Measurements from ENCODE around the gene OXGR1. TPM values are rescaled to one million over a fixed set of nuclear protein-coding genes. Genes with fewer than 3 reads are reported as not detected.

Gene OXGR1
- total RNA-seq (not detected), polyA plus RNA-seq (under 1 TPM; 0.03 to 0.06 (median 0.05) TPM)
- long read RNA-seq, donor 1, result 0 reads
- long read RNA-seq, donor 2, result 0 reads

GRCh38 chr13:96994017-96994857, at the start of gene OXGR1:
TSS of gene OXGR1 (minus strand) at chr13:96994476. CDS start at chr13:96987759, 6,717 bp downstream.
- Histone ChIP-seq H3K4me1 (no peaks in the 10 kb centered on the region), H3K36me3 (ENCODE audit: insufficient read depth in 1 of 2, low read depth in 1 of 2) (no peaks in the 10 kb centered on the region), H3K27ac (no peak within 1 kb of the TSS), H3K4me3 (peak within 1 kb of the TSS; percentile 63), H3K27me3 (ENCODE audit: insufficient read depth in 3 of 3, low read length in 2 of 3) (peaks cover 4 to 48% (median 9%) of the 10 kb centered on the region in 3 donors), H3K9me3 (no peaks in the 10 kb centered on the region)
- 2 to 5% (median 3%) methylated on average over 42 to 52 of the region's 52 CpGs for whole genome bisulfite sequencing, 3 donors
- TF ChIP-seq CTCF (IDR thresholded peaks at IDR 0.05), result no peak
- intact Hi-C loops (cut with DNase I), result no loop called here
- DNase-seq (peak; percentile 15 to 52), ATAC-seq (no peak)

DNA sequence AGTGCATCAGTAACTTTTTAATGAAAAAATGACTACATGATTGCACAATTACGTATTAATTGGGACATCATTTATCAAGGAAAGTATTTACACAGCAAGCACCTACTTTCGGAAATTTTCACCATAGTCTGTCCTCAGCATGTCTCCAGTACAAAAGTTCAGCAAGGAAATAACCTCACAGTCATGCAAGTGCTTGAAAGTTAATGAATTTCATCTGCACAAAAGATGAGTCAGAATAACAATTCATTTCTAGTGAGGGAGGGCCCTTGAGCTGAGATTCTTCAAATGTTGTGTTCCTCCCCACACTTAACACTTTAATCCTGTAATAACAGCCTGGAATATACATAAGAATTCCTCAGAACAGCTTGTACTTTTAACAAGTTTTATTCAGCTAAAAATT, 49.0 kb upstream of the OXGR1 start:
- intact Hi-C loops (cut with DNase I), result no loop called here
- no peak for ATAC-seq
- Histone ChIP-seq H3K4me3 (no peak overlapping the region), H3K27me3 (ENCODE audit: insufficient read depth in 3 of 3, low read length in 2 of 3) (no peaks in the 10 kb centered on the region), H3K27ac (no peak overlapping the region), H3K36me3 (ENCODE audit: insufficient read depth in 1 of 2, low read depth in 1 of 2) (no peaks in the 10 kb centered on the region), H3K9me3 (no peaks in the 10 kb centered on the region), H3K4me1 (no peaks in the 10 kb centered on the region)
- no peak for TF ChIP-seq CTCF (IDR thresholded peaks at IDR 0.05)
- 53 to 74% (median 73%) methylated on average over 2 of the region's 2 CpGs for WGBS, 3 donors
- no peak for DNase-seq

DNA sequence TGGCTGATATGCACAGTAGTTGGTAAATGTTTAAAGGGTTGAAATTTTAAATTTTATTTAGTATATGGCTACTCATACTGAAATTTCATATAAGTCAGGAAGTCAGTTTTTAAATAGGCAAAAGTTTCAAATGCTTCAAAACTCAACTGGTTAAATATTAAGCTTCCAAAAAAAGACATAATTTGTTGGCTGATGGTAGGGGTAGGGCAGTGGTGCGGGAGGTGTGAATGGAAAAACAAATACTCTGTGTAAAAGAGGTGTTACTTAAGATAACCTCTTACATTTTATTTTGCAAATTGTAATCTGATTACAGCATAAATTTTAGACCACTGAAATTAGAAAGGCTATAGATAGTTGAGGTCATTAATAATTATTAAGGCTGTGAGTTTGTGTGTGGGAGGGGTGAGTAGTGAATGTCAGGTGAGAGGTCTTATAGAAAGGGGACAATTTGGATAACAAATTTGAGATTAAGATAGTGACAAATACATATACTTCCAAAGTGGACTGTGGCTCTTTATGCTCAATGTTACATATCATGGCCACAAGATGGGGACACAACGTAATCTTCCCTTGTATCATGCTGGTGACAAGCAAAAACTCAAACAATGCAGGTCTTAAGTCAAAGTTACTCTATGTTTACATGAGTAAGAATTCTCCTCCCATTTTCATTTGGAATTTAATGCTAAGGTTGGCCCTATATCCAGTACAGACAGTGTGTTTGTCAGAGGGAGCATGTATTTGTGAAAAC, 36.6 kb upstream of the OXGR1 start:
- 63 to 70% (median 66%) methylated on average over 2 of the region's 2 CpGs for WGBS, 3 donors
- Histone ChIP-seq H3K4me3 (no peak overlapping the region), H3K27me3 (ENCODE audit: insufficient read depth in 3 of 3, low read length in 2 of 3) (peaks cover 0 to 4% (median 0%) of the 10 kb centered on the region in 3 donors), H3K27ac (no peak overlapping the region), H3K9me3 (no peaks in the 10 kb centered on the region), H3K36me3 (ENCODE audit: insufficient read depth in 1 of 2, low read depth in 1 of 2) (no peaks in the 10 kb centered on the region), H3K4me1 (no peaks in the 10 kb centered on the region)
- no peak for DNase-seq
- ATAC-seq, result no peak
- TF ChIP-seq CTCF (IDR thresholded peaks at IDR 0.05), result no peak
- intact Hi-C loops (cut with DNase I), result no loop called here

DNA sequence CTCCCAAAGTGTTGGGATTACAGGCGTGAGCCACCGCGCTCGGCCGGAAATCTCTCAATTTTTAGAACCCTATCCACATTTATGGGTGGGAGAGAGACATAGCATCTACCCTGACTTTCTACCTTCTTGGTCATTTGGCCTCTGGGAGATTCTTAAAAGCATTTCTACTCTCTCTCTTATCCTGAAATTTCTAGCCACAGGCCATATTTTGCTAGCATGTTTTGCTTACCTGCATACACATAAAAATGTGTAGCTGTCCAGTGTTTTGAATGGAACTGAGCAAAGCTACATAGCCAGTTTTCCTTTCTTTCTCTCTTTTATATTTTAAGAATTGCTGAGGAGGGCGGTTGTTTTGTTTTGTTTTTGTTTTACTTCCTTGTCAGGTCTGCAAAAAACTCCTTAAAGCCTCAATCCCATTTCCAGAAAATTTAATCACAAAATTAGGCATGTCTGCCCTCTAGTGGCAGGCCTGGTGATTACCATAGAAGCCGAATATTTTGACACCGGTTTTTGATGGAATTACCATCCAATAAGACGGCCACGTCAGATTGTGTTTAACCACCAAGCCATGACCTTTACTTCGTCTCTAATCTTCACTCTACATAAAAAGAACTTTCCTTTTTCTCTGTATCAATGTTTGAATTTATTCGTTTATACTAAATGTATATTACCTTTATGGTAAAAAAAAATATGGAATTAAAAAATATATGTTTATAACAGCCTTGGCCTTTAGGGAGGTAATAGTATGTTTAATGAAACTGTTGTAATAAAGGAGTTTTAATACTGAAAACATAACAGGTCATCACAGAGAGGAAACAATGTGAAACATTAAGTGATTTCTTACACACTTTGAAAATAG, 34.4 kb upstream of the OXGR1 start:
- DNase-seq, result peak; percentile 48 to 53
- H3K27me3 ChIP-seq (ENCODE audit: insufficient read depth in 3 of 3, low read length in 2 of 3), result peaks cover 0 to 4% (median 0%) of the 10 kb centered on the region in 3 donors
- ATAC-seq, result peak in 1 of 4 donors; percentile 48
- no peaks in the 10 kb centered on the region for H3K4me1 ChIP-seq
- TF ChIP-seq CTCF (IDR thresholded peaks at IDR 0.05), result peak; percentile 83
- no peaks in the 10 kb centered on the region for H3K9me3 ChIP-seq
- intact Hi-C loops (cut with DNase I), result no loop called here
- WGBS, 3 donors, result 38 to 44% (median 42%) methylated on average over 11 to 12 of the region's 12 CpGs
- H3K27ac ChIP-seq, result no peak overlapping the region
- no peaks in the 10 kb centered on the region for H3K36me3 ChIP-seq (ENCODE audit: insufficient read depth in 1 of 2, low read depth in 1 of 2)
- H3K4me3 ChIP-seq, result no peak overlapping the region

Data from psoas muscle (tissue), 8 donors.